ENCODE measurements around the gene GFPT1. TPM values are rescaled to one million over a fixed set of nuclear protein-coding genes. Genes with fewer than 3 reads are reported as not detected.

Gene GFPT1
- polyA plus RNA-seq, 1 donor (not counting 4 experiments of a cell fraction or from before 2014, with no cell fraction given): 12.9 TPM

DNA sequence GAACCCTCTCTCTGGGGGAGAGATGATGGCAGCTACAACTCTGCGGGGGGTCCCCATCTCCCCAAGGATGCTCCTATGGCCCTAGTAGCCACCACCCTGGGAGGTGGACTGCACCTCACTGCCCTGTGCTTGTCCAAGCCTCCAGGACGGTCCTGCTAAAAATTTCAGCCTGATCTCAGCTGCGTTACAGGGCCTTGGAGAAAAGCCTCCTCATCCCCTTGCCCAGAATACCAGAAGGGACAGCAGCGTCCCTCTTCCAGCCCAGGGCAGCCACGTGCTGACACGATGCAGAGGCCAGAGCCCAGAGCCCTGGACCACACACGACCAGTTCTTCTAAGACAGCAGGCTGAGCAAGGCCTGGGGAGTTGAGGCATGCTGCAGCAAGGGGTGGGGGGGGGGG, 81.9 kb downstream of the GFPT1 start:
- H3K27me3 ChIP-seq (ENCODE audit: control insufficient read depth, extremely low read depth, insufficient read depth, low read length): peaks cover 26% of the 10 kb centered on the region
- no peak for FAIRE-seq

DNA sequence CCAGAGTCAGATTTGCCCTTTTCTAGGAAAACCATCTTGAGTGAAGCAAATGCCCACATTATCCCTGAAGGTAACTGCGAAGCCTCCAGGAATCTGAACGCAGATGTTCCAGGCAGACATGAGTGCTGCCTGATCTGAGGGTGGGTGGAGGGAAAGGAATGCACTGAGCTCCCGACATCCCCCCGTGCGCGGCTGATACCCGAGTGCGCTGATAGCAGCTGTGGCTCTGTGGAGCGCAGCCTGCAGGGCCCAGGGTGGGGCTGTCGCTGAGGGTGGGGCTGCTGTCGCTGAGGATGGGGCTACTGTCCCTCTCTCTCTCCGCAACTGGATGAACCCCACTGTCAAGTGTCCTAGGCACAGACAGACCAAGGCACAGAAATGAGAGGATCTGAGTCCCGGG, 82.4 kb downstream of the GFPT1 start:
- Histone ChIP-seq H4K20me1 (ENCODE audit: control insufficient read depth, extremely low read depth, insufficient read depth, low read length) (no peaks in the 10 kb centered on the region), H3K9me1 (ENCODE audit: control insufficient read depth, extremely low read depth, insufficient read depth, low read length) (no peaks in the 10 kb centered on the region), H3K9ac (ENCODE audit: control insufficient read depth, extremely low read depth, insufficient read depth, low read length) (no peak overlapping the region), H3K27ac (ENCODE audit: control insufficient read depth, insufficient read depth, low read length) (no peak overlapping the region), H3K27me3 (ENCODE audit: control insufficient read depth, extremely low read depth, insufficient read depth, low read length) (peaks cover 26% of the 10 kb centered on the region), H3K4me3 (ENCODE audit: control insufficient read depth in 2 of 3, extremely low read depth in 1 of 3, insufficient read depth in 2 of 3, low read depth in 1 of 3, low read length in 3 of 3) (no peak overlapping the region), H3K4me1 (ENCODE audit: control insufficient read depth, extremely low read depth, insufficient read depth, low read length) (peaks cover 10% of the 10 kb centered on the region), H2AFZ (ENCODE audit: control insufficient read depth, low read length) (no peak overlapping the region), H3K36me3 (ENCODE audit: control insufficient read depth in 2 of 2, extremely low read depth in 1 of 2, insufficient read depth in 2 of 2, low read length in 2 of 2) (no peaks in the 10 kb centered on the region), H3K9me3 (ENCODE audit: control insufficient read depth, low read depth, low read length) (peaks cover 3% of the 10 kb centered on the region), H3K4me2 (ENCODE audit: control insufficient read depth, extremely low read depth, insufficient read depth, low read depth, low read length) (no peak overlapping the region), H3K79me2 (ENCODE audit: control insufficient read depth, insufficient read depth, low read length) (no peaks in the 10 kb centered on the region)
- dilution Hi-C loops (cut with MboI; ENCODE audit: extremely low pct_ligation_motif_present, low sequenced_read_pairs): no loop called here
- FAIRE-seq: no peak
- TF ChIP-seq, protein P1, sequence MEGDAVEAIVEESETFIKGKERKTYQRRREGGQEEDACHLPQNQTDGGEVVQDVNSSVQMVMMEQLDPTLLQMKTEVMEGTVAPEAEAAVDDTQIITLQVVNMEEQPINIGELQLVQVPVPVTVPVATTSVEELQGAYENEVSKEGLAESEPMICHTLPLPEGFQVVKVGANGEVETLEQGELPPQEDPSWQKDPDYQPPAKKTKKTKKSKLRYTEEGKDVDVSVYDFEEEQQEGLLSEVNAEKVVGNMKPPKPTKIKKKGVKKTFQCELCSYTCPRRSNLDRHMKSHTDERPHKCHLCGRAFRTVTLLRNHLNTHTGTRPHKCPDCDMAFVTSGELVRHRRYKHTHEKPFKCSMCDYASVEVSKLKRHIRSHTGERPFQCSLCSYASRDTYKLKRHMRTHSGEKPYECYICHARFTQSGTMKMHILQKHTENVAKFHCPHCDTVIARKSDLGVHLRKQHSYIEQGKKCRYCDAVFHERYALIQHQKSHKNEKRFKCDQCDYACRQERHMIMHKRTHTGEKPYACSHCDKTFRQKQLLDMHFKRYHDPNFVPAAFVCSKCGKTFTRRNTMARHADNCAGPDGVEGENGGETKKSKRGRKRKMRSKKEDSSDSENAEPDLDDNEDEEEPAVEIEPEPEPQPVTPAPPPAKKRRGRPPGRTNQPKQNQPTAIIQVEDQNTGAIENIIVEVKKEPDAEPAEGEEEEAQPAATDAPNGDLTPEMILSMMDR (optimal IDR thresholded peaks at IDR 0.05 in 1 of 3, IDR thresholded peaks at IDR 0.05 in 1 of 3, conservative IDR thresholded peaks at IDR 0.05 in 1 of 3; ENCODE audit: extremely low read depth in 1 of 3, insufficient read depth in 2 of 3, low read length in 3 of 3): no peak
- TF ChIP-seq EZH2 (IDR thresholded peaks at IDR 0.05; ENCODE audit: low read length): no peak
- DNase-seq (ENCODE audit: low read depth, low spot score): no peak

More for the DNA sequence above, 81.9 kb downstream of the GFPT1 start:
- no peak overlapping the region for H3K4me2 ChIP-seq (ENCODE audit: control insufficient read depth, extremely low read depth, insufficient read depth, low read depth, low read length)
- H3K27ac ChIP-seq (ENCODE audit: control insufficient read depth, insufficient read depth, low read length): no peak overlapping the region
- no peak overlapping the region for H3K4me3 ChIP-seq (ENCODE audit: control insufficient read depth in 2 of 3, extremely low read depth in 1 of 3, insufficient read depth in 2 of 3, low read depth in 1 of 3, low read length in 3 of 3)
- H3K9me3 ChIP-seq (ENCODE audit: control insufficient read depth, low read depth, low read length): peaks cover 3% of the 10 kb centered on the region
- H2AFZ ChIP-seq (ENCODE audit: control insufficient read depth, low read length): no peak overlapping the region
- H4K20me1 ChIP-seq (ENCODE audit: control insufficient read depth, extremely low read depth, insufficient read depth, low read length): no peaks in the 10 kb centered on the region
- no peaks in the 10 kb centered on the region for H3K9me1 ChIP-seq (ENCODE audit: control insufficient read depth, extremely low read depth, insufficient read depth, low read length)
- dilution Hi-C loops (cut with MboI; ENCODE audit: extremely low pct_ligation_motif_present, low sequenced_read_pairs): no loop called here
- no peaks in the 10 kb centered on the region for H3K36me3 ChIP-seq (ENCODE audit: control insufficient read depth in 2 of 2, extremely low read depth in 1 of 2, insufficient read depth in 2 of 2, low read length in 2 of 2)
- TF ChIP-seq, protein P1 (optimal IDR thresholded peaks at IDR 0.05 in 1 of 3, IDR thresholded peaks at IDR 0.05 in 1 of 3, conservative IDR thresholded peaks at IDR 0.05 in 1 of 3; ENCODE audit: extremely low read depth in 1 of 3, insufficient read depth in 2 of 3, low read length in 3 of 3): no peak
- TF ChIP-seq EZH2 (IDR thresholded peaks at IDR 0.05; ENCODE audit: low read length): no peak
- H3K79me2 ChIP-seq (ENCODE audit: control insufficient read depth, insufficient read depth, low read length): no peaks in the 10 kb centered on the region
- no peak for DNase-seq (ENCODE audit: low read depth, low spot score)
- peaks cover 15% of the 10 kb centered on the region for H3K4me1 ChIP-seq (ENCODE audit: control insufficient read depth, extremely low read depth, insufficient read depth, low read length)
- no peak overlapping the region for H3K9ac ChIP-seq (ENCODE audit: control insufficient read depth, extremely low read depth, insufficient read depth, low read length)

Measured in keratinocyte (primary cell).